H9 (cell line): Measurements from ENCODE around the gene MALSU1. TPM values are rescaled to one million over a fixed set of nuclear protein-coding genes. Genes with fewer than 3 reads are reported as not detected.

ENCODE experiments used
- DNase-seq: peaks from one replicate; pipeline ENCODE4 v3.0.0-alpha.2; 2017
- H2AFZ ChIP-seq: one replicate; pipeline ENCODE4 v1.6.1; 2013; ENCODE audit warnings: mild to moderate bottlenecking, low read length, control low read depth, moderate library complexity
- H2AK5ac ChIP-seq: 2 replicates; pipeline ENCODE4 v1.6.1; 2013; ENCODE audit warnings: low read length, control low read depth, mixed read lengths; ENCODE audit not compliant: insufficient read length
- H2BK120ac ChIP-seq: one replicate; pipeline ENCODE4 v1.6.1; 2013; ENCODE audit warnings: low read depth, mild to moderate bottlenecking, low read length, control low read depth, inconsistent platforms; ENCODE audit not compliant: poor library complexity, severe bottlenecking
- H2BK12ac ChIP-seq: 2 replicates; pipeline ENCODE4 v1.6.1; 2013; ENCODE audit warnings: low read length, control low read depth, mixed read lengths, low read depth; ENCODE audit not compliant: insufficient read length
- H2BK15ac ChIP-seq: 2 replicates; pipeline ENCODE4 v1.6.1; 2013; ENCODE audit warnings: low read depth, low read length, control low read depth
- H2BK20ac ChIP-seq: one replicate; pipeline ENCODE4 v1.6.1; 2013; ENCODE audit warnings: low read depth, mild to moderate bottlenecking, low read length, control low read depth, inconsistent platforms; ENCODE audit not compliant: poor library complexity, severe bottlenecking
- H2BK5ac ChIP-seq: 2 replicates; pipeline ENCODE4 v1.6.1; 2013; ENCODE audit warnings: low read length, control low read depth, mixed read lengths; ENCODE audit not compliant: insufficient read length
- H3K14ac ChIP-seq: 2 replicates; pipeline ENCODE4 v1.6.1; 2013; ENCODE audit warnings: low read length, control low read depth; ENCODE audit not compliant: insufficient read depth
- H3K18ac ChIP-seq: 2 replicates; pipeline ENCODE4 v1.6.1; 2013; ENCODE audit warnings: low read depth, mild to moderate bottlenecking, mixed read lengths, low read length, control low read depth; ENCODE audit not compliant: insufficient read length
- H3K23ac ChIP-seq: 2 replicates; pipeline ENCODE4 v1.6.1; 2013; ENCODE audit warnings: low read length, control low read depth, mixed read lengths, low read depth; ENCODE audit not compliant: insufficient read length
- H3K23me2 ChIP-seq: 2 replicates; pipeline ENCODE4 v1.6.1; 2013; ENCODE audit warnings: low read depth, mild to moderate bottlenecking, mixed read lengths, low read length, control low read depth; ENCODE audit not compliant: insufficient read length, poor library complexity, severe bottlenecking
- H3K27ac ChIP-seq: 2 replicates; pipeline ENCODE4 v1.5.1; 2013; ENCODE audit warnings: low read length, control low read depth, mixed read lengths, low read depth; ENCODE audit not compliant: insufficient read length
- H3K27me3 ChIP-seq: 2 replicates; pipeline ENCODE4 v1.6.1; 2013; ENCODE audit warnings: low read length, control low read depth, inconsistent platforms; ENCODE audit not compliant: insufficient read depth
- H3K4ac ChIP-seq: 2 replicates; pipeline ENCODE4 v1.6.1; 2013; ENCODE audit warnings: low read depth, mild to moderate bottlenecking, control low read depth, inconsistent platforms, low read length, moderate library complexity
- H3K4me1 ChIP-seq: 2 replicates; pipeline ENCODE4 v1.6.1; 2013; ENCODE audit warnings: low read length, control low read depth, inconsistent platforms; ENCODE audit not compliant: insufficient read depth
- H3K4me2 ChIP-seq: 2 replicates; pipeline ENCODE4 v1.6.1; 2013; ENCODE audit warnings: low read length, control low read depth, mixed read lengths; ENCODE audit not compliant: insufficient read length, insufficient read depth
- H3K56ac ChIP-seq: 2 replicates; pipeline ENCODE4 v1.6.1; 2013; ENCODE audit warnings: low read depth, mild to moderate bottlenecking, mixed read lengths, low read length, control low read depth; ENCODE audit not compliant: insufficient read length
- H3K79me1 ChIP-seq: 2 replicates; pipeline ENCODE4 v1.6.1; 2013; ENCODE audit warnings: low read depth, mild to moderate bottlenecking, moderate library complexity, low read length, control low read depth, inconsistent platforms; ENCODE audit not compliant: insufficient read depth, poor library complexity, severe bottlenecking
- H3K79me2 ChIP-seq: 2 replicates; pipeline ENCODE4 v1.6.1; 2013; ENCODE audit warnings: low read length, control low read depth, inconsistent platforms; ENCODE audit not compliant: insufficient read depth
- H3K9ac ChIP-seq: 2 replicates; pipeline ENCODE4 v1.6.1; 2013; ENCODE audit warnings: low read length, control low read depth, mixed read lengths; ENCODE audit not compliant: insufficient read length; ENCODE audit errors: extremely low read depth
- H3K9me3 ChIP-seq: one replicate; pipeline ENCODE4 v1.6.1; 2013; ENCODE audit warnings: low read depth, low read length, inconsistent platforms; ENCODE audit not compliant: control insufficient read depth
- H3T11ph ChIP-seq: one replicate; pipeline ENCODE4 v1.6.1; 2013; ENCODE audit warnings: mild to moderate bottlenecking, low read length, control low read depth, inconsistent platforms
- H4K20me1 ChIP-seq: one replicate; pipeline ENCODE4 v1.6.1; 2013; ENCODE audit not compliant: control insufficient read depth, insufficient read length, insufficient read depth
- H4K5ac ChIP-seq: 2 replicates; pipeline ENCODE4 v1.6.1; 2013; ENCODE audit warnings: low read depth, mild to moderate bottlenecking, mixed read lengths, low read length, control low read depth; ENCODE audit not compliant: insufficient read length
- H4K8ac ChIP-seq: replicated peaks from 2 replicates; pipeline ENCODE4 v1.6.1; 2013; ENCODE audit warnings: low read length, control low read depth, mixed read lengths, low read depth; ENCODE audit not compliant: insufficient read length
- H4K91ac ChIP-seq: 2 replicates; pipeline ENCODE4 v1.6.1; 2013; ENCODE audit warnings: low read depth, mild to moderate bottlenecking, moderate library complexity, mixed read lengths, low read length, control low read depth; ENCODE audit not compliant: insufficient read length
- H3K27ac Mint-ChIP-seq, 3 experiments: 2 replicates in 2 of 3; 3 replicates in 1 of 3; pipeline ENCODE4 v1.8.0; 2020 to 2021; ENCODE audit warnings: mixed read lengths in 3 of 3, mild to moderate bottlenecking in 1 of 3, moderate library complexity in 1 of 3
- H3K27me3 Mint-ChIP-seq: 2 replicates; pipeline ENCODE4 v1.8.0; 2021; ENCODE audit warnings: low read depth, mild to moderate bottlenecking, moderate library complexity, mixed read lengths
- H3K36me3 Mint-ChIP-seq, 3 experiments: 2 replicates in 2 of 3; 3 replicates in 1 of 3; pipeline ENCODE4 v1.8.0; 2020 to 2021; ENCODE audit warnings: low read depth in 3 of 3, mixed read lengths in 3 of 3; ENCODE audit not compliant: insufficient read depth in 1 of 3
- H3K4me1 Mint-ChIP-seq, 2 experiments: 2 replicates each; pipeline ENCODE4 v1.8.0; 2020; ENCODE audit warnings: mixed read lengths in 2 of 2
- H3K4me3 Mint-ChIP-seq, 2 experiments: 2 replicates in 1 of 2; 3 replicates in 1 of 2; pipeline ENCODE4 v1.8.0; 2020 to 2021; ENCODE audit warnings: mild to moderate bottlenecking in 2 of 2, mixed read lengths in 2 of 2, moderate library complexity in 1 of 2
- H3K9me3 Mint-ChIP-seq, 2 experiments: 2 replicates in 1 of 2; 3 replicates in 1 of 2; pipeline ENCODE4 v1.8.0; 2020; ENCODE audit warnings: mild to moderate bottlenecking in 2 of 2, mixed read lengths in 2 of 2, moderate library complexity in 1 of 2
- WGBS: extraction: QIAGEN DNeasy Blood & Tissue Kit; methylation state at CpG from one replicate; pipeline ENCODE4 v1.1.7; 2013; ENCODE audit warnings: missing lambda C conversion rate, low lambda C conversion rate, mixed read lengths; ENCODE audit not compliant: insufficient read length; ENCODE audit errors: extremely low coverage; 5-methylcytosine and 5-hydroxymethylcytosine counted together
- total RNA-seq: library from RNA; stranded (reverse); gene quantifications from 2 replicates; pipeline ENCODE4 v1.2.1, GENCODE V29; 2021
- TF ChIP-seq, protein P1 (sequence below): fragments of 200-600 bp; sonication (generic); conservative IDR thresholded peaks from 3 replicates; pipeline ENCODE4 v1.8.0; 2021; ENCODE audit warnings: antibody characterized with exemption, mild to moderate bottlenecking

MALSU1 gene
- total RNA-seq, 1 experiment from 2014 or later, result 83.4 TPM

DNA sequence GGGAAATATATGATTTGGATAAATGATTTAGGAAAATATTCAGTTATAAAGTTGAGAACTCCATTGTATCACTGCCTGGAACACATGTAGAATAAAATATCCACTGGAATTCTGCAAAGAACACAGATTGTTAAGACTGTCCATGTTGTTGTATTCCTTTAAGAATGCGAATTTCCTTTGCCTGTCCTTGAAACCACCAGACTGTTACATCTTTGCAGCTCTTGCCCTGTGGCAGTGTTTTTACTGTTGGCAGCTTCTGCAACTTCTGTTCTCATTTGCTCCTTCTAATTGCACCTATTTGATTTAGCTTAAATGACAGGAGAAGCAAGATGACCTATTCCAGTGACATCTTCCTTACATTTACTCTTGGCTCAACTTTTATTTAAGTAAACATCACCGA lies 39.7 kb downstream of the MALSU1 start:
- Histone ChIP-seq H3K4me2 (no peak overlapping the region), H3K9ac (no peak overlapping the region)
- TF ChIP-seq, protein P1, sequence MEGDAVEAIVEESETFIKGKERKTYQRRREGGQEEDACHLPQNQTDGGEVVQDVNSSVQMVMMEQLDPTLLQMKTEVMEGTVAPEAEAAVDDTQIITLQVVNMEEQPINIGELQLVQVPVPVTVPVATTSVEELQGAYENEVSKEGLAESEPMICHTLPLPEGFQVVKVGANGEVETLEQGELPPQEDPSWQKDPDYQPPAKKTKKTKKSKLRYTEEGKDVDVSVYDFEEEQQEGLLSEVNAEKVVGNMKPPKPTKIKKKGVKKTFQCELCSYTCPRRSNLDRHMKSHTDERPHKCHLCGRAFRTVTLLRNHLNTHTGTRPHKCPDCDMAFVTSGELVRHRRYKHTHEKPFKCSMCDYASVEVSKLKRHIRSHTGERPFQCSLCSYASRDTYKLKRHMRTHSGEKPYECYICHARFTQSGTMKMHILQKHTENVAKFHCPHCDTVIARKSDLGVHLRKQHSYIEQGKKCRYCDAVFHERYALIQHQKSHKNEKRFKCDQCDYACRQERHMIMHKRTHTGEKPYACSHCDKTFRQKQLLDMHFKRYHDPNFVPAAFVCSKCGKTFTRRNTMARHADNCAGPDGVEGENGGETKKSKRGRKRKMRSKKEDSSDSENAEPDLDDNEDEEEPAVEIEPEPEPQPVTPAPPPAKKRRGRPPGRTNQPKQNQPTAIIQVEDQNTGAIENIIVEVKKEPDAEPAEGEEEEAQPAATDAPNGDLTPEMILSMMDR, result no peak

More for the DNA sequence above, 39.7 kb downstream of the MALSU1 start:
- Histone ChIP-seq H4K20me1 (no peaks in the 10 kb centered on the region), H3K4ac (no peak overlapping the region), H3T11ph (no peak overlapping the region), H3K14ac (no peak overlapping the region), H3K9me3 (no peaks in the 10 kb centered on the region), H2BK20ac (no peak overlapping the region), H2BK15ac (no peak overlapping the region), H2AFZ (no peak overlapping the region), H4K91ac (no peak overlapping the region), H2AK5ac (no peak overlapping the region), H3K23me2 (no peaks in the 10 kb centered on the region), H4K8ac (no peak overlapping the region), H3K27ac (no peak overlapping the region), H3K56ac (no peak overlapping the region), H3K79me1 (no peaks in the 10 kb centered on the region), H2BK12ac (no peak overlapping the region), H3K18ac (no peak overlapping the region), H4K5ac (no peak overlapping the region), H3K79me2 (no peaks in the 10 kb centered on the region), H3K4me1 (no peaks in the 10 kb centered on the region), H3K23ac (no peak overlapping the region), H2BK120ac (no peak overlapping the region), H3K27me3 (no peaks in the 10 kb centered on the region), H2BK5ac (no peak overlapping the region)
- no CpG with 5 or more reads among the region's 2 CpGs for WGBS
- peak overlapping the region in 1 of 3 experiments; percentile 9; a peak in 2 of 7 replicates for H3K27ac Mint-ChIP-seq
- no peak for DNase-seq
- no peak overlapping the region for H3K4me3 Mint-ChIP-seq
- peaks cover 0 to 3% of the 10 kb centered on the region in 2 experiments; a peak in 1 of 4 replicates for H3K4me1 Mint-ChIP-seq
- no peaks in the 10 kb centered on the region for H3K27me3 Mint-ChIP-seq
- no peaks in the 10 kb centered on the region for H3K9me3 Mint-ChIP-seq
- peaks cover 61 to 95% (median 93%) of the 10 kb centered on the region in 3 experiments; a peak in 6 of 7 replicates for H3K36me3 Mint-ChIP-seq
